HFF-Myc (cell line): ENCODE results near the gene EFR3B.

Source experiments
- DNase-seq: peaks from one replicate; pipeline ENCODE4 v3.0.0-alpha.2; 2011; ENCODE audit warnings: low read depth; ENCODE audit errors: extremely low read depth
- H3K4me3 ChIP-seq: replicated peaks from 2 replicates; pipeline ENCODE4 v1.5.1; 2011; ENCODE audit warnings: low read depth, mild to moderate bottlenecking, control low read depth, low read length
- CTCF ChIP-seq: IDR thresholded peaks from 2 replicates; pipeline ENCODE4 v1.5.1; 2012; ENCODE audit warnings: mild to moderate bottlenecking, low read depth, low read length, control low read depth; ENCODE audit errors: missing control alignments

Gene EFR3B

GRCh38 chr2:25190536-25190935 lies 148.7 kb downstream of the EFR3B start:
- no peak for TF ChIP-seq CTCF
- DNase-seq = no peak
- H3K4me3 ChIP-seq = no peak overlapping the region

GRCh38 chr2:25194576-25195122 lies 152.8 kb downstream of the EFR3B start:
- no peak for TF ChIP-seq CTCF
- DNase-seq = no peak
- no peak overlapping the region for H3K4me3 ChIP-seq

- DNase-seq = no peak
- no peak for TF ChIP-seq CTCF
- H3K4me3 ChIP-seq = no peak overlapping the region
Measured at GRCh38 chr2:25197336-25198208, 155.7 kb downstream of the EFR3B start.

GRCh38 chr2:25198209-25198525 lies 156.3 kb downstream of the EFR3B start:
- DNase-seq = no peak
- no peak for TF ChIP-seq CTCF
- no peak overlapping the region for H3K4me3 ChIP-seq

- DNase-seq = no peak
- H3K4me3 ChIP-seq = no peak overlapping the region
- TF ChIP-seq CTCF = no peak
Measured at GRCh38 chr2:25198576-25198975, 156.7 kb downstream of the EFR3B start.

GRCh38 chr2:25201265-25201664 lies 159.4 kb downstream of the EFR3B start:
- H3K4me3 ChIP-seq = no peak overlapping the region
- no peak for TF ChIP-seq CTCF
- DNase-seq = no peak
